Mesothelial cell of epicardium (in vitro differentiated cells): ENCODE data around the gene TLL2. TPM values are rescaled to one million over a fixed set of nuclear protein-coding genes. Genes with fewer than 3 reads are reported as not detected.

Experiments
- DNase-seq, 2 experiments: peaks; one replicate each; pipeline ENCODE4 v3.0.0; 2021; ENCODE audit warnings: low spot score in 2 of 2; ENCODE audit not compliant: unreplicated experiment in 2 of 2
- H3K27ac Mint-ChIP-seq: 2 replicates; pipeline ENCODE4 v1.8.0; 2021; ENCODE audit warnings: mixed read lengths
- H3K27me3 Mint-ChIP-seq: 2 replicates; pipeline ENCODE4 v1.8.0; 2021; ENCODE audit warnings: low read depth, mixed read lengths
- H3K36me3 Mint-ChIP-seq: 2 replicates; pipeline ENCODE4 v1.8.0; 2021; ENCODE audit warnings: mixed read lengths
- H3K4me1 Mint-ChIP-seq: 2 replicates; pipeline ENCODE4 v1.8.0; 2021; ENCODE audit warnings: mixed read lengths
- H3K4me3 Mint-ChIP-seq: 2 replicates; pipeline ENCODE4 v1.8.0; 2021; ENCODE audit warnings: mild to moderate bottlenecking, moderate library complexity, mixed read lengths
- H3K9me3 Mint-ChIP-seq: 2 replicates; pipeline ENCODE4 v1.8.0; 2021; ENCODE audit warnings: mixed read lengths
- total RNA-seq: library from RNA; stranded (reverse); gene quantifications from 3 replicates; pipeline ENCODE4 v1.2.1, GENCODE V29; 2021
- TF ChIP-seq, protein P1 (sequence below): fragments of 200-600 bp; sonication (generic); IDR thresholded peaks from one replicate; pipeline ENCODE4 v1.5.0; 2021; ENCODE audit warnings: antibody characterized with exemption; ENCODE audit not compliant: unreplicated experiment

Gene TLL2
- total RNA-seq, 1 donor from 2014 or later = 1.4 TPM

DNA sequence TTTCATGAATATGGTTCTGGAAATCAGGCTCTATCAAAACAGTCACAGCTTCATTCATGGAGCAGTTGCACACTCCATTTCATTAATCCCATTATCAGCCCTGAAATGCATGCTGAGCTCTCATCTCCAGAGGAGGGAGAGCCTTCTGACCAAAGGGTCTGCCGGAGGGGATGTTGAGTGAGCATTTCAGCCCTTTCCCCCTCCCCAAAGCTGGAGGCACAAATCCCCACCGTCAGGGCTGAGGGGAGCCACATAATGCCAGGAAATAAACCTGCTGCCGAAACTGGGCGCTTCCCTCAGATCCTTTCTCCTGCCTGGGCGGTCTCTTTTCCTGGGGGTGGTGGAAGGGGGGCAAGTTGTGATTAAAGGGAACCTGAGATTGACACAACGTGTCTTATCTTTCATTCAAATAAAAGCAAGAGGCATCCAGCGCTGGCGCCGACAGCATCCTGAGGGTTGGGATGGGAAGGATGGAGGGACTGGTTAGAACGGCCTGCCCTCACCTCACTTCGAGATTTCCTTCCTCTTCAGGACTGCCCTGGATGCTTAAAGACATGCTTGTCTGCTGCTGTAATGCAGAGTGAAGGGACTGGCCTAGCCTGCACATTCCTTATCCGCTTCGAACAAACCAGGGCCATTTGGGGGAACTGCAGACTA is 71.6 kb downstream of the TLL2 start:
- no peak for DNase-seq
- Mint-ChIP-seq H3K4me1 (peaks cover 26% of the 10 kb centered on the region), H3K4me3 (no peak overlapping the region), H3K27me3 (peaks cover 66% of the 10 kb centered on the region), H3K9me3 (peaks cover 12% of the 10 kb centered on the region), H3K36me3 (peaks cover 3% of the 10 kb centered on the region), H3K27ac (no peak overlapping the region)
- TF ChIP-seq, protein P1, sequence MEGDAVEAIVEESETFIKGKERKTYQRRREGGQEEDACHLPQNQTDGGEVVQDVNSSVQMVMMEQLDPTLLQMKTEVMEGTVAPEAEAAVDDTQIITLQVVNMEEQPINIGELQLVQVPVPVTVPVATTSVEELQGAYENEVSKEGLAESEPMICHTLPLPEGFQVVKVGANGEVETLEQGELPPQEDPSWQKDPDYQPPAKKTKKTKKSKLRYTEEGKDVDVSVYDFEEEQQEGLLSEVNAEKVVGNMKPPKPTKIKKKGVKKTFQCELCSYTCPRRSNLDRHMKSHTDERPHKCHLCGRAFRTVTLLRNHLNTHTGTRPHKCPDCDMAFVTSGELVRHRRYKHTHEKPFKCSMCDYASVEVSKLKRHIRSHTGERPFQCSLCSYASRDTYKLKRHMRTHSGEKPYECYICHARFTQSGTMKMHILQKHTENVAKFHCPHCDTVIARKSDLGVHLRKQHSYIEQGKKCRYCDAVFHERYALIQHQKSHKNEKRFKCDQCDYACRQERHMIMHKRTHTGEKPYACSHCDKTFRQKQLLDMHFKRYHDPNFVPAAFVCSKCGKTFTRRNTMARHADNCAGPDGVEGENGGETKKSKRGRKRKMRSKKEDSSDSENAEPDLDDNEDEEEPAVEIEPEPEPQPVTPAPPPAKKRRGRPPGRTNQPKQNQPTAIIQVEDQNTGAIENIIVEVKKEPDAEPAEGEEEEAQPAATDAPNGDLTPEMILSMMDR = no peak

DNA sequence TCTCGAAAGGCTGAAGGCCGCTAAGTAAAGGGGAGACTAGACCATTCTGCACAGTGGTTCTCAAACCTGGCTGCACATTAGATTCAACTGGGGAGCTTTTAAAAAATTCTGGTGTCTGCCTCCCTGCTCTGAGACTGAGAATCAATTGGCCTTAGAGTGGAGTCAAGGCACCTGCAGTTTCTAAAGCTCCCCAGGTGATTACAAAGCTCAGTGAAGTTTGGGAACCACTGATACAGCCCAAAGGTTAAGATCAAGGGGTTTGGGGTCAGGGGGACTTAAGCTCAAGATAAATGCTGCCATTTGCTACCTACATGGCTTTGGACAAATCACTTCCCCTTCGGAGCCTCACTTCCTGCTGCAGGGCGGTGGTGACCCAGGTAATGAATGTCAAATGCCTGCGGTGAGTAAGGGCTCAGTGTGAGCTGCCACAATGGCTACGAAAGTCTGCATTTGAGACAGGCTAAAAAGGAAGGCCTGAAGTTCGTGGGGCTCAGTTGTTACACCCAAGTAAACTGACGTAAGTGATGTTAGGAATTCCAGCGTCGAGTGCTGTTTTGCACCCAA is 72.3 kb downstream of the TLL2 start:
- Mint-ChIP-seq H3K4me3 (no peak overlapping the region), H3K9me3 (peaks cover 12% of the 10 kb centered on the region), H3K36me3 (peaks cover 3% of the 10 kb centered on the region), H3K27me3 (peaks cover 60% of the 10 kb centered on the region), H3K4me1 (peaks cover 20% of the 10 kb centered on the region), H3K27ac (peak overlapping the region; percentile 30)
- TF ChIP-seq, protein P1 = no peak
- DNase-seq = no peak

DNA sequence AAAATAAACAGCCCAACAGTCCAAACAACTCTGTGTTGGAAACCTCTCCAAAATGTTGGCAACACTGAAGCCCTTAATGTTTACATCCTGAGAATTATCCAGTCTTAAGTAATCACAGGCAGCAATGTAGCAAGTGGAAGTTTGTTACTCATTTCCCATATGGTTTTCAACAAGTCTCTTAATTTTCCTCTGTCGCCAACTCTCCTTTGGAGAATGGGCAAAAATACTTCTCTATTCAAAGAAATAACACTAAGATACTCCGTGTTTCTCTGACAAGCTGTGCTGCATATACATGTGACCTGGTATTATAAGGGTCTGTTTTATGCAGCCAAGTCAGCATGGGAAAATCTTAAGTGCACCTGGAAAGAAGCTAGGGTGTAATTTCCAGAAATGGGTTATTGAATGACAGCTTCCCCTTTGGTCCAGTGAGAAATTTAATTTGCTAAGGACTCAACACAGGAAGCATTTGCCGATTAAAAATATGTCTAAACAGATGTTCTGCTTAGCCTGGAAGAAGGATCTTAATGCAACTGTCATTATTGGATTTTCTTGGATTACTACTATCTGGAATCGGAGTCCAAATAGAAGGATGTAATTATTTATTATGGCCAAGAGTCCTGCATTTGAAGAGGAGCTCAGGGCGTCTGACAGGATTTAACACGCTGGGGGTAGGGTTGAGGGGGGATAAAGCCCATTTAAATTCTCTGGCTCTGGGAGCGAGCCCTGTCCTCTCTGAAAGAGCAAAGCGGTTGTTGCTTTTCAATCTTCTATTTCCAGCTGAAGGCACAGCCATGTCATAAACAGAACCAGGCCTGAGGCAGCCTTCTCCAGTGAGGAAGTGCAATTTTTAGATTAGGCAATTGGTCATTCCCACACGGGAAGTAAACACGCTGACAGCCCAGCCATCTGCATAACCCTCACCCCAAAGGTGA is 73.1 kb downstream of the TLL2 start:
- TF ChIP-seq, protein P1 = no peak
- Mint-ChIP-seq H3K4me3 (no peak overlapping the region), H3K27ac (no peak overlapping the region), H3K27me3 (peaks cover 52% of the 10 kb centered on the region), H3K9me3 (peaks cover 17% of the 10 kb centered on the region), H3K36me3 (peaks cover 3% of the 10 kb centered on the region), H3K4me1 (peaks cover 20% of the 10 kb centered on the region)
- no peak for DNase-seq

DNA sequence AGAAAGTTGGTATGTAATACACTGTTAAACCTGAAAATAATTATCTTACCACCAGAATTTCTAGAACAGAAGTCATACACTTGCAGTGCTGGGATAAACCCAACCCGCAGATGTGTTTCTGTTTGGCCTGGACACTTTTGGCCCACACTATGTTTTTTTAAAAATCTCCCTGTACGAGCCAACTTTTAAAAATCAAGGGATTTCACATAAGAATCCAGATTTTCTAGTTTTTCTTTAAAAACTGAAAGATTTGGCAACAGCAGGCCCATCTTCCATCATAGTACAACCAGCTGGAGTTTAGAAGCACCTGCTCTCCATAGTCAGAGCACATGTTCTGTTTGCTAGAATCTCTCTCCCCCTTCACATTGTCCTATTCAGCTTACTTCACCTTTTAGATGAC is 74.0 kb downstream of the TLL2 start:
- H3K36me3 Mint-ChIP-seq = peaks cover 3% of the 10 kb centered on the region
- H3K27me3 Mint-ChIP-seq = peaks cover 46% of the 10 kb centered on the region
- H3K27ac Mint-ChIP-seq = no peak overlapping the region
- peaks cover 22% of the 10 kb centered on the region for H3K9me3 Mint-ChIP-seq
- peaks cover 20% of the 10 kb centered on the region for H3K4me1 Mint-ChIP-seq
- no peak for DNase-seq
- H3K4me3 Mint-ChIP-seq = no peak overlapping the region
- TF ChIP-seq, protein P1 = no peak

DNA sequence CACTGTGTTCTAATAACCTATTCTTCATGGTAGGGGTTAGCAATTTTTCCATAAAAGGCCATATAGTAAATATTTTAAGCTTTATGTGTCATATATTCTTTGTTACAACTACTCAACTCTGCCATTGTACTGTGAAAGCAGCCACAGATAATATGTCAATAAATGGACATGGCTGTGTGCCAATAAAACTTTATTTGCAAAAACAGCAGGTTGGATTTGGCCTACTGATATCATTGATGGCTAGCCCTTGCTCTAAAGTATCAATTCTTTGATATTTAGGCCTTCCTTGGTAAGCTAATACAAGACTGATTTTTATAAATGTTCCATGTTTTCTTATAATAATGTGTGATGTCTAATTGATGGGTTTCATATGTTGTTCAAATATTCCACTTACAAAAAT is 77.7 kb downstream of the TLL2 start:
- no peak for DNase-seq
- Mint-ChIP-seq H3K4me1 (peaks cover 4% of the 10 kb centered on the region), H3K36me3 (peaks cover 3% of the 10 kb centered on the region), H3K27ac (no peak overlapping the region), H3K27me3 (peaks cover 45% of the 10 kb centered on the region), H3K4me3 (no peak overlapping the region), H3K9me3 (peaks cover 28% of the 10 kb centered on the region)
- TF ChIP-seq, protein P1 = no peak
